GM18868 (cell line): ENCODE measurements around the gene ZNF534.
"Not testable (repeated sequence)": the region's sequence is repeated elsewhere in the genome, so short reads cannot be mapped to it uniquely, and the experiment has no call there.

Experiments used
- ATAC-seq: cut with Tn5 transposase; IDR thresholded peaks from one replicate; pipeline ENCODE4 v1.9.1; 2021; ENCODE audit warnings: mild to moderate bottlenecking, moderate library complexity; ENCODE audit not compliant: unreplicated experiment

Gene ZNF534

GRCh38 chr19:52428937-52429336, at the start of gene ZNF534:
Gene ZNF534 (plus strand): TSS chr19:52429148. CDS start chr19:52431475, 2,327 bp downstream.
- ATAC-seq, result no peak

GRCh38 chr19:52391135-52391534, 37.8 kb upstream of the ZNF534 start:
- no peak for ATAC-seq

GRCh38 chr19:52397310-52398080, 31.5 kb upstream of the ZNF534 start, which contains the start of gene ZNF528:
Gene ZNF528 (plus strand): TSS chr19:52397849. CDS start chr19:52402014, 4,165 bp downstream.
- no peak for ATAC-seq

GRCh38 chr19:52398081-52398441, 30.9 kb upstream of the ZNF534 start:
- no peak for ATAC-seq

- ATAC-seq, result no peak
Measured at GRCh38 chr19:52410276-52410675, 18.7 kb upstream of the ZNF534 start.

- no peak for ATAC-seq
Measured at GRCh38 chr19:52415711-52416110, 13.2 kb upstream of the ZNF534 start.

- ATAC-seq, result no peak
Measured at GRCh38 chr19:52442179-52442578, 13.2 kb downstream of the ZNF534 start.

- no peak for ATAC-seq
Measured at GRCh38 chr19:52444506-52444905, 15.6 kb downstream of the ZNF534 start.

GRCh38 chr19:52451241-52451640, 22.3 kb downstream of the ZNF534 start:
- ATAC-seq, result no peak

GRCh38 chr19:52453324-52454094, 24.6 kb downstream of the ZNF534 start, which contains the start of gene ZNF578:
Gene ZNF578 (plus strand): TSS chr19:52453553. CDS start chr19:52501846, 48,293 bp downstream.
- ATAC-seq, result no peak

GRCh38 chr19:52464798-52465470, 36.0 kb downstream of the ZNF534 start:
- ATAC-seq, result no peak

- ATAC-seq, result no peak
Measured at GRCh38 chr19:52473655-52474350, 44.9 kb downstream of the ZNF534 start.

GRCh38 chr19:52474351-52475127, 45.6 kb downstream of the ZNF534 start:
- no peak for ATAC-seq

GRCh38 chr19:52484111-52484743, 55.3 kb downstream of the ZNF534 start:
- not testable (repeated sequence) for ATAC-seq

GRCh38 chr19:52485064-52485463, 56.1 kb downstream of the ZNF534 start:
- ATAC-seq, result not testable (repeated sequence)

GRCh38 chr19:52485561-52486240, 56.8 kb downstream of the ZNF534 start:
- not testable (repeated sequence) for ATAC-seq

GRCh38 chr19:52492201-52492993, 63.4 kb downstream of the ZNF534 start:
- ATAC-seq, result no peak

- no peak for ATAC-seq
Measured at GRCh38 chr19:52492994-52493470, 64.1 kb downstream of the ZNF534 start.
